AG04449 (cell line): ENCODE measurements around the gene NTM.

Source experiments
- CTCF ChIA-PET: fragments of 350-600 bp; formaldehyde crosslinking; extraction: SDS; loops from one replicate; lab custom pipeline; 2021; ENCODE audit warnings: antibody characterized with exemption; lab: Yijun Ruan, JAX
- POLR2A ChIA-PET: fragments of 400-600, 350-600 bp; formaldehyde crosslinking; extraction: SDS; loops from one replicate; lab custom pipeline; 2020; ENCODE audit warnings: antibody characterized with exemption, inconsistent platforms; lab: Yijun Ruan, JAX
- DNase-seq: peaks from one replicate; pipeline ENCODE4 v3.0.0-alpha.2; 2010; ENCODE audit warnings: low read depth, low spot score
- H3K4me3 ChIP-seq: 2 replicates; pipeline ENCODE4 v1.5.1; 2011; ENCODE audit warnings: low read depth, mild to moderate bottlenecking, control low read depth, low read length
- TF ChIP-seq, protein P1 (sequence below): IDR thresholded peaks from one replicate; pipeline ENCODE4 v1.5.1; 2011; ENCODE audit warnings: mild to moderate bottlenecking, moderate library complexity, low read length, control low read depth, inconsistent platforms; ENCODE audit not compliant: insufficient read depth; ENCODE audit errors: missing control alignments

The NTM gene

DNA sequence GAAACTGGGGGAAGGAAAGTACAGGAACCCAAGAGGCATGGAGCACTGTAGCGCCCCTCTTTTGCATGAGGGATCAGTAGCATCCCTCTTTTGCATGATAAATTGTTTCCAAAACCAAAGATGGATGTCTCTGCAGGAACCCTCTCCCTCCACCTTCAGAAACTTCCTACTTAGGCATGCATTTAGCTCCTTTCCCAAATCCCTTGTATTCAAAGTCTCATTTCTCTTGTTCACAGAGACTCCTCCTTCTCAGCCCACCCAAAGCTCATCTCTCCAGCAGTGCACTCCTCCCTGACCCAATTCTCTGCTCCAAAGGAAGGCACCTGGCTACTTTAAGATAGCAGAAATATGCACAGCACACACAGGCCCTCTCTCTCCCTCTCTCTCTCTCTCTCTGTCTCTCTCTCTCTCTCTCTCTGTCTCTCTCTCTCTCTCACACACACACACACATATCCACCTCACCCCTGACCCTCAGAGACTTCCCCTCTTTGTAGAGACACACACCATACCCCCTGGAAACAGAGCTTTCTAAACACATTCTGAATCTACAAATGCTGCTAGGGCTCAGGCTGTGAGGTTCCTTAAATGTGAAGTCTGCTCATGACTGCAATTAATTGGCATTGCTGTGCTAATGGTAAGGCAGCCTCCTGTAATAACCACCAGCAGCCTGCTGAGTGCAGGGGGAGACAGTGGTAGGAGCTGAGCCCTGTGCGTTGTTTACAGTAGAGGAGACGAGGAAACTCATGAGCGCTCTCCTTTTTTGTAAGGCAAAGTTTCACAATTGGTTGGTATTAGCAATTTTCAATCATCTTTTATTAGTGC, 519.6 kb downstream of the NTM start:
- POLR2A ChIA-PET, result interaction anchor here (0.7 to 1.6 kb wide), 2 partner anchors 173 to 196 kb away, joined by 3 read pairs; no protein-coding TSS in a partner anchor
- no peak for DNase-seq
- H3K4me3 ChIP-seq, result no peak overlapping the region
- TF ChIP-seq, protein P1, sequence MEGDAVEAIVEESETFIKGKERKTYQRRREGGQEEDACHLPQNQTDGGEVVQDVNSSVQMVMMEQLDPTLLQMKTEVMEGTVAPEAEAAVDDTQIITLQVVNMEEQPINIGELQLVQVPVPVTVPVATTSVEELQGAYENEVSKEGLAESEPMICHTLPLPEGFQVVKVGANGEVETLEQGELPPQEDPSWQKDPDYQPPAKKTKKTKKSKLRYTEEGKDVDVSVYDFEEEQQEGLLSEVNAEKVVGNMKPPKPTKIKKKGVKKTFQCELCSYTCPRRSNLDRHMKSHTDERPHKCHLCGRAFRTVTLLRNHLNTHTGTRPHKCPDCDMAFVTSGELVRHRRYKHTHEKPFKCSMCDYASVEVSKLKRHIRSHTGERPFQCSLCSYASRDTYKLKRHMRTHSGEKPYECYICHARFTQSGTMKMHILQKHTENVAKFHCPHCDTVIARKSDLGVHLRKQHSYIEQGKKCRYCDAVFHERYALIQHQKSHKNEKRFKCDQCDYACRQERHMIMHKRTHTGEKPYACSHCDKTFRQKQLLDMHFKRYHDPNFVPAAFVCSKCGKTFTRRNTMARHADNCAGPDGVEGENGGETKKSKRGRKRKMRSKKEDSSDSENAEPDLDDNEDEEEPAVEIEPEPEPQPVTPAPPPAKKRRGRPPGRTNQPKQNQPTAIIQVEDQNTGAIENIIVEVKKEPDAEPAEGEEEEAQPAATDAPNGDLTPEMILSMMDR, result peak; percentile 19
- CTCF ChIA-PET, result interaction anchor here (0.9 to 5.4 kb wide), 11 partner anchors 11 to 236 kb away, joined by 3 to 27 read pairs (median 5); no protein-coding TSS in a partner anchor

DNA sequence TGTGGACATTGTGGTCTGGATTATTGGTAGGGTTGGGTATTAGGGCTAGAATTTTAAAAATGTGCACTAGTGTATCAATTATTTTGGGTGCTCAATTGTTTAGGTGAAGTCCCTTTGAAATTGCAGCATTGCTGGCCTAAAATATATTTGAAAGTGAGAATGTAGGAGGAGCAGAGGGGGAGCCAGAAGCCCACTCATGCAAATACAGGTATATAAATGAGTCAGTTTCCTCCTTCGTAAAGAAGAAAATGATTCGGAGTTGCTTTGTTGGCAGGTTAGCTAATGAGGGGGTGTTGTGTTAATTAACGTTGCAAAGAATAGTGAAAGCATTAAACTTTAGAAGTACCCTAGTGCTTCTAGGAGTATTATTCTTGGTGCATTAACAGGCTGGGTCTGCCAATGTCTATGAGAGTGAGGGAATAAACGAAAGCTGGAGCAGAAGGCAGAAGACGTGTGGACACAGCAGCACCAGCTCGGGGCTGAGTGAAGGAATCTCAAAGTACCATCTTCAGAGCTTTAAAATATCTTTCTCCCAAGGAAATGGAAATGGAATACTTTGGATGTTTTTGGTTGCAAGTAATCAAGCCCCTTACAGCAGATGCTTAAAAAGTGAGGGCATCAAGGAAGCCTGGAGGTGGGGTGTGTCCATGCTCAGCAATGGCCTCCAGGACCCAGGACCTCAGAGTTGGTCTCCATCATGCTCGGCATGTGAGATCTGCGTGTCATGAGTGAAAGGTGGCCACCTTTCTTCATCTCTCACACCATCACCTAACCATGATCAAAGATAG, 522.9 kb downstream of the NTM start:
- no peak overlapping the region for H3K4me3 ChIP-seq
- TF ChIP-seq, protein P1, result no peak
- CTCF ChIA-PET, result interaction anchor here (0.7 to 5.4 kb wide), 7 partner anchors 8 to 233 kb away, joined by 3 to 27 read pairs (median 3); no protein-coding TSS in a partner anchor
- POLR2A ChIA-PET, result interaction anchor here (0.6 kb wide), 1 partner anchor 995 kb away, joined by 3 read pairs; no protein-coding TSS in a partner anchor
- no peak for DNase-seq

DNA sequence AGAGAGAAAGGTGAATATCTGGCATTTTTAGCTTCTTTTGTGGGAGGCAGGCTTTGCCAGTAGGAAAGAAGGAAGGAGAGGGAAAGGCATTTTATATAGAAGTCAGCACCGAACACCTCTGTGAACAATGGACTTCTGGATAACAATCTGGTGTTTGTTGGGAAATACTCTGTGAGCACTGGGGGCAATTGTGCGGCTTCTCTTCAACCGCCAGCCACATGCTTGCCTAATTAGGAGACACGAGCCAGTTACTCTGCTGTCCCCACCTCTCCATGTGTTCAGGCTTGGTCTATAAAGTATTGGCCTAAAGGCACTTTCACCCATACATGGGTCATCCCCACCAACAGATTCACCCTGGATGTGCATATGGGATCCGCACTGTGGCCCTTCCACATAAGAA, 523.6 kb downstream of the NTM start:
- DNase-seq, result no peak
- POLR2A ChIA-PET, result no interaction called here
- CTCF ChIA-PET, result interaction anchor here (0.7 to 1.0 kb wide), 3 partner anchors 9 to 23 kb away, joined by 3 read pairs; no protein-coding TSS in a partner anchor
- TF ChIP-seq, protein P1, result no peak
- no peak overlapping the region for H3K4me3 ChIP-seq

DNA sequence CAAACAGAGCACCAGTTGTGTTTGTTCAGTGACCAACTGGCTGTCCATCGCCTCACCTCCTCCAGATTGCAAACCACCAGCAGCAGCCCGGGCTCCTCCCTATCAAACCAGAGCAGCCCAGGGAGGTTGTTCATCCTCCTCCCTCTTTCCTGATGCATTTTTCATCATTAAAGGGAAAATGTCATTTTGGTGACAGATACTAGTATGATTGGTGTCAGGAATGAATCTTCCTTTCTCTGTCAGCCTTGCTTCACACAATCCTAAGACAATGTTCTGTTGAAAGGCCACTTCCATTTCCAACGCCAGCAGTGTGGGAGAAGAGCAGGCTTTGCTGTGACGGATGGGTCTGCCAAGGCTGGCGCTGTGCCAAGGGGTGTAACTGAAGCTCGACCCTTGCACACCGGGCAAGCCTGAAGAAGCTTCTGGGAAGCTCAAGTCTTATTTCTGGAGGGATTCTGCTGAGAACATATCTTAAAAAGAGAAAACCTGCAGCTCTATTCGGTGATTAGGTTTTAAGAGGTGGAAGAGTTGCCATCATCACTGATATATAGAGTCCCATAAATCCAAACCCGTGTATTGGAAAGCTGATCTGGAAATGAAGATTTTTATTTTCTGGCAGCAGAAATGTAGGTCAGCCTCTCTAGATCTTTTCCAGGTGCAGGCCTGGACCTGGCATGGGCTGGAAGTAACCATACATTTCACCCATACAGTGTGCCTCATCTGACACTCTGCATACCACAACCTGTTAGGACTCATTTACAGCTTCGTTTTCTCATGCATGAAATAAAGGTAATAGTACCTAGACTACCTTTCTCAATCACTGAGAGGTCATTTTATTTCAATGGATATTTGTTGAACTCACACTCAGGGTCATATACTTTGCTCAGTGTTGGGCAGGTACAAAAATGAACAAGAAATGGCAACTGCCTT, 524.5 kb downstream of the NTM start:
- CTCF ChIA-PET, result interaction anchor here (1.3 to 2.8 kb wide), 6 partner anchors 10 to 232 kb away, joined by 3 to 12 read pairs (median 7); no protein-coding TSS in a partner anchor
- no peak overlapping the region for H3K4me3 ChIP-seq
- POLR2A ChIA-PET, result no interaction called here
- TF ChIP-seq, protein P1, result no peak
- DNase-seq, result no peak

DNA sequence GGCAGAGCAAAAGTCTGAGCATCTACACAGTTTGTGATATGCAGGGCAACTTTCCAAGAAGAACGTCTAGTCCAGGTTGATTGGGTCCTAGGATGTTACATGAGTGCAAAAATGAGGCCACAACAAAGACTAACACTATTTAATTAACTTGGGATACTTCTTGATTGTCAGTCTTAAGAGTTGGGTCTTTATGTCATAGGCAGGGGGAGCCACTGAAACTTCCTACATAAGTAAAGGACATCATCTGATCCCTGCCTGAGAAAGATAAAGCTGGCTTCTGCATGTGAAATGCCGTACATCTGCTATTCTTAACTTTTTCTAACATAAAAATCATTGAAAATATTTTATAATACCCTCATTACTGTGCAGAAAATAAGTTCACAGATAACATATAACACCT, 525.5 kb downstream of the NTM start:
- ChIA-PET POLR2A (interaction anchor here (0.6 to 0.8 kb wide), 2 partner anchors 131 to 219 kb away, joined by 3 to 5 read pairs; no protein-coding TSS in a partner anchor), CTCF (interaction anchor here (1.1 to 2.8 kb wide), 7 partner anchors 9 to 231 kb away, joined by 3 to 12 read pairs (median 7); no protein-coding TSS in a partner anchor)
- no peak overlapping the region for H3K4me3 ChIP-seq
- DNase-seq, result no peak
- TF ChIP-seq, protein P1, result no peak
